GM08714 (cell line): ENCODE results near the gene PDE8B.

ENCODE experiments used
- H3K4me3 ChIP-seq: fragments of 200-500 bp; sonication (Bioruptor generic); 2 replicates; pipeline ENCODE4 v1.5.1; 2014; ENCODE audit warnings: mild to moderate bottlenecking, low read length, inconsistent platforms
- ZNF274 ChIP-seq: IDR thresholded peaks from 2 replicates; pipeline ENCODE4 v1.6.1; 2012; ENCODE audit warnings: mild to moderate bottlenecking, low read depth, low read length

The PDE8B gene

GRCh38 chr5:77325921-77326541 lies 115.6 kb downstream of the PDE8B start:
- no peak overlapping the region for H3K4me3 ChIP-seq
- TF ChIP-seq ZNF274: no peak

GRCh38 chr5:77326986-77327734 lies 116.7 kb downstream of the PDE8B start:
- no peak for TF ChIP-seq ZNF274

GRCh38 chr5:77328930-77329647 lies 118.6 kb downstream of the PDE8B start:
- H3K4me3 ChIP-seq: no peak overlapping the region
- no peak for TF ChIP-seq ZNF274

More at GRCh38 chr5:77326986-77327734, 116.7 kb downstream of the PDE8B start:
- no peak overlapping the region for H3K4me3 ChIP-seq

GRCh38 chr5:77329664-77330430 lies 119.4 kb downstream of the PDE8B start:
- TF ChIP-seq ZNF274: no peak
- no peak overlapping the region for H3K4me3 ChIP-seq

GRCh38 chr5:77333036-77333435 lies 122.6 kb downstream of the PDE8B start:
- TF ChIP-seq ZNF274: no peak
- H3K4me3 ChIP-seq: no peak overlapping the region

GRCh38 chr5:77333451-77334123 lies 123.1 kb downstream of the PDE8B start:
- no peak overlapping the region for H3K4me3 ChIP-seq
- TF ChIP-seq ZNF274: no peak

GRCh38 chr5:77337246-77337645 lies 126.8 kb downstream of the PDE8B start:
- no peak for TF ChIP-seq ZNF274

GRCh38 chr5:77337686-77338085 lies 127.2 kb downstream of the PDE8B start:
- no peak for TF ChIP-seq ZNF274
- H3K4me3 ChIP-seq: no peak overlapping the region

More at GRCh38 chr5:77337246-77337645, 126.8 kb downstream of the PDE8B start:
- no peak overlapping the region for H3K4me3 ChIP-seq

GRCh38 chr5:77339337-77339890 lies 128.9 kb downstream of the PDE8B start:
- no peak overlapping the region for H3K4me3 ChIP-seq
- TF ChIP-seq ZNF274: no peak

GRCh38 chr5:77343165-77343564 lies 132.7 kb downstream of the PDE8B start:
- TF ChIP-seq ZNF274: no peak
- no peak overlapping the region for H3K4me3 ChIP-seq

GRCh38 chr5:77347435-77348098 lies 137.1 kb downstream of the PDE8B start:
- no peak for TF ChIP-seq ZNF274
- no peak overlapping the region for H3K4me3 ChIP-seq

GRCh38 chr5:77353251-77353650 lies 142.8 kb downstream of the PDE8B start:
- no peak overlapping the region for H3K4me3 ChIP-seq
- no peak for TF ChIP-seq ZNF274

- TF ChIP-seq ZNF274: no peak
- H3K4me3 ChIP-seq: no peak overlapping the region
Observed at GRCh38 chr5:77354454-77354853, 144.0 kb downstream of the PDE8B start.
